Measurements from ENCODE around the gene SET. TPM values are rescaled to one million over a fixed set of nuclear protein-coding genes. Genes with fewer than 3 reads are reported as not detected.

SET gene
- total and polyA plus RNA-seq, 2 of the 8 experiments (the other 6 are each of a cell fraction or from before 2014, with no cell fraction given): 466 to 1,345 TPM

DNA sequence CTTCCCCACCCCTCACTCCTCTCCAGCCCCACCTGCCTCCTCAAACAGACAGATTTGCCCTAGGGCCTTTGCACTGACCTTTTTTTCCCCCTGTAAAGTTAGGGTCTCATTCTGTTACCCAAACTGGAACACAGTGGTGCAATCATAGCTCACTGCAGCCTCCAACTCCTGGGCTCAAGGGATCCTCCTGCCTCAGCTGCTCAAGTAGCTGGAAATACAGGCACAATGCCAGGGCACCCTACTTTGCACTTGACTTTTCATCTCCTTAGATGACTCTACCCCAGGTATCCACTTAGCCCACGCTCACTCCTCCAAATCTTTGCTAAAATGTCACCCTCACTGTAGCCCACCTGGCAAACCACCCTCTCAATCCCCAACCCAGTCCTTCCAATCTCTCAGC is 34.5 kb upstream of the SET start:
- H3K4me1 ChIP-seq (replicated peaks in 1 of 4; ENCODE audit: control insufficient read depth in 3 of 4, insufficient read depth in 4 of 4, low read length in 3 of 4): no peaks in the 10 kb centered on the region; a peak in 2 of 7 replicates
- no peak overlapping the region for H2BK20ac ChIP-seq (ENCODE audit: low read length)
- H3K4me2 ChIP-seq (ENCODE audit: insufficient read depth in 1 of 2, low read depth in 2 of 2, low read length in 2 of 2): no peak overlapping the region
- no peak for DNase-seq (ENCODE audit: low read depth in 1 of 2, low spot score in 2 of 2)
- no peak overlapping the region for H3K4me3 ChIP-seq (ENCODE audit: extremely low read depth in 1 of 4, insufficient read depth in 2 of 4, low read depth in 3 of 4, low read length in 4 of 4)
- peaks cover 0 to 9% (median 0%) of the 10 kb centered on the region in 4 experiments; a peak in 1 of 8 replicates for H3K36me3 ChIP-seq (ENCODE audit: control insufficient read depth in 2 of 4, insufficient read depth in 4 of 4, low read length in 3 of 4)
- FAIRE-seq: no peak
- H3K4ac ChIP-seq (replicated peaks; ENCODE audit: insufficient read length, low read depth, low read length): no peak overlapping the region
- H2AFZ ChIP-seq (ENCODE audit: low read length): no peak overlapping the region
- H3K18ac ChIP-seq (ENCODE audit: extremely low read depth, low read length): no peak overlapping the region
- H3K23ac ChIP-seq (ENCODE audit: insufficient read length): no peak overlapping the region
- H4K91ac ChIP-seq (replicated peaks; ENCODE audit: insufficient read length, low read length): no peak overlapping the region
- no peaks in the 10 kb centered on the region for H3K9me3 ChIP-seq (ENCODE audit: insufficient read depth in 2 of 2, low read depth in 1 of 2, low read length in 1 of 2)
- TF ChIP-seq RFX5 (IDR thresholded peaks at IDR 0.05; ENCODE audit: borderline replicate concordance, low read depth, low read length) (no peak), RXRA (IDR thresholded peaks at IDR 0.05; ENCODE audit: insufficient read depth, low read depth, low read length) (no peak), CBX5 (IDR thresholded peaks at IDR 0.05; ENCODE audit: low read depth, low read length) (no peak), EGR1 (IDR thresholded peaks at IDR 0.05; ENCODE audit: borderline replicate concordance, low read depth, low read length) (no peak), KDM1A (IDR thresholded peaks at IDR 0.05; ENCODE audit: borderline replicate concordance, low read length) (no peak), JUND (IDR thresholded peaks at IDR 0.05; ENCODE audit: low read length) (no peak), SIX5 (IDR thresholded peaks at IDR 0.05; ENCODE audit: low read depth, low read length) (no peak)
- no peak overlapping the region for H3K56ac ChIP-seq (replicated peaks; ENCODE audit: insufficient read length, low read depth, low read length)
- H2BK15ac ChIP-seq (ENCODE audit: low read length): no peak overlapping the region
- POLR2A ChIA-PET (ENCODE audit: partially characterized antibody): interaction anchor here (0.9 to 5.0 kb wide), 9 partner anchors 9 to 46 kb away, joined by 3 to 47 read pairs (median 9); partner anchors contain the start of gene SET
- H2BK12ac ChIP-seq (ENCODE audit: low read depth, low read length): no peak overlapping the region
- H2AK5ac ChIP-seq (ENCODE audit: low read depth, low read length): no peak overlapping the region
- 81% methylated on average over 1 of the region's 1 CpG; no CpG with 5 or more reads in 1 of the 2 experiments for WGBS, 2 experiments (ENCODE audit: extremely low coverage in 1 of 2, insufficient coverage in 1 of 2, insufficient read length in 1 of 2, insufficient replicate concordance in 2 of 2, low coverage in 1 of 2, low lambda C conversion rate in 2 of 2, missing lambda C conversion rate in 1 of 2)
- no peak overlapping the region for H3K27ac ChIP-seq (ENCODE audit: low read depth, low read length)
- H2BK120ac ChIP-seq (replicated peaks; ENCODE audit: low read depth, low read length): no peak overlapping the region
- CTCF ChIA-PET (ENCODE audit: partially characterized antibody): interaction anchor here (0.7 to 1.5 kb wide), 5 partner anchors 11 to 79 kb away, joined by 3 to 4 read pairs (median 3); no protein-coding TSS in a partner anchor
- peaks cover 4% of the 10 kb centered on the region; the same call in 1 of the 2 replicates for H3K23me2 ChIP-seq (ENCODE audit: low read depth, low read length)
- peaks cover 0 to 2% of the 10 kb centered on the region in 2 experiments for H4K20me1 ChIP-seq (replicated peaks in 1 of 2; ENCODE audit: control insufficient read depth in 1 of 2, insufficient read depth in 2 of 2, low read length in 2 of 2)
- H4K5ac ChIP-seq (ENCODE audit: insufficient read length, low read depth, low read length): no peak overlapping the region
- H3K79me2 ChIP-seq (ENCODE audit: control insufficient read depth in 1 of 2, insufficient read depth in 2 of 2, low read length in 2 of 2): peaks cover 0 to 2% of the 10 kb centered on the region in 2 experiments; a peak in 1 of 4 replicates
- no peak overlapping the region; a peak in 1 of 7 replicates for H3K9ac ChIP-seq (replicated peaks in 1 of 4; ENCODE audit: extremely low read depth in 1 of 4, low read depth in 3 of 4, low read length in 3 of 4)
- no peak overlapping the region for H3K14ac ChIP-seq (ENCODE audit: insufficient read length)
- no peak overlapping the region for H4K8ac ChIP-seq (ENCODE audit: extremely low read depth, insufficient read depth, low read length)
- H3K79me1 ChIP-seq (ENCODE audit: low read depth, low read length): no peaks in the 10 kb centered on the region; the same call in 1 of the 2 replicates
- no peaks in the 10 kb centered on the region for H3K27me3 ChIP-seq (replicated peaks in 1 of 4; ENCODE audit: control insufficient read depth in 3 of 4, extremely low read depth in 1 of 4, insufficient read depth in 3 of 4, low read length in 3 of 4)
- no peak overlapping the region for H2BK5ac ChIP-seq (ENCODE audit: low read depth, low read length)

All from H1 (cell line).